Measurements from ENCODE around the gene DMD. TPM values are rescaled to one million over a fixed set of nuclear protein-coding genes. Genes with fewer than 3 reads are reported as not detected.
"Not testable (repeated sequence)": the region's sequence is repeated elsewhere in the genome, so short reads cannot be mapped to it uniquely, and the experiment has no call there.

Gene DMD
- polyA plus RNA-seq, 3 donors from 2014 or later, result not detected

DNA sequence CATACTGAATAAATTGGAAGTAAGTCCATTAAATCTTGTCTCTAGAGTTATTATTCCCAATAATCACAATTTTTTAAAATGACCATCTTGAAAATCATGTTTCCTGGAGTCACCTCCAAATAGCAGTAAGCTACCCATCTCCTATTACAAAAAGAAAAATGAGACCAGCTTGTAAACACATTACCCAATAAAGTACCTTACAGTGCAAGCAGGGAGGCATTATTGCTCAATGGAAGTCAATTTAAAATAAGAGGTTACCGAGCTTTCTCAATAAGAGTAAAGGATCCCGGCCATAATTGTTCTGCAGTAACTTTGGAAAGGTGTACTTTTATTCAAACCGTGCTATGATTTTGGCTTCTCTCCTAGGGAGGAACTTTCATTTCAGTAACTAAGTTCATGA lies 78.0 kb downstream of the DMD start:
- no peaks in the 10 kb centered on the region for H3K4me1 Mint-ChIP-seq
- DNase-seq, result no peak
- no peak overlapping the region for H3K4me3 Mint-ChIP-seq
- H3K27ac Mint-ChIP-seq, result no peak overlapping the region
- H3K36me3 Mint-ChIP-seq, result no peaks in the 10 kb centered on the region
- peaks cover 0 to 5% (median 0%) of the 10 kb centered on the region in 6 donors for H3K9me3 Mint-ChIP-seq
- H3K27me3 Mint-ChIP-seq (ENCODE audit: low read depth in 3 of 3), result no peaks in the 10 kb centered on the region

- Mint-ChIP-seq H3K4me3 (no peak overlapping the region), H3K9me3 (peaks cover 0 to 5% (median 0%) of the 10 kb centered on the region in 6 donors), H3K27ac (no peak overlapping the region), H3K4me1 (no peaks in the 10 kb centered on the region), H3K36me3 (no peaks in the 10 kb centered on the region), H3K27me3 (ENCODE audit: low read depth in 3 of 3) (no peaks in the 10 kb centered on the region)
- DNase-seq, result no peak
Measured at GRCh38 chrX:33132569-33132968, 78.8 kb downstream of the DMD start.

DNA sequence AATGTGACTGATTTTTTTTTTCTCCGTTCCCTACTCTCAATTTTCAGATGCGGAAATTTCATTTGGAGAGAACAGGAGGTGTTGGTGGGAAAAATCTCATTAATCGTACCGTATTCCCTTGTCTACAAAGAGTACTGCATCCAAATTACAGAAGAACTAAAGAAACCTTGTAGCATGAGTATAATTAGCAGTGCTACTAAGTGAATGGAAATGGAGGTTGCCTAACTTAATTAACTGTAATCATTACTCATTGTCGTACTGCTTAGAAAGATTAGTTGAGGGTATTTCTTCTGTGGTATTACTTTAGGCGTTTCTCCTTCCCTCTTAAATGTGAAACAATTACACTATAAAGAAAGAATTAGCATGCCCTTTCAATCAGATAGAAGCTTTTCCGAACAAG lies 81.7 kb downstream of the DMD start:
- H3K27ac Mint-ChIP-seq, result no peak overlapping the region
- no peaks in the 10 kb centered on the region for H3K9me3 Mint-ChIP-seq
- no peak for DNase-seq
- H3K4me1 Mint-ChIP-seq, result no peaks in the 10 kb centered on the region
- no peaks in the 10 kb centered on the region for H3K36me3 Mint-ChIP-seq
- H3K27me3 Mint-ChIP-seq (ENCODE audit: low read depth in 3 of 3), result peaks cover 0 to 1% (median 0%) of the 10 kb centered on the region in 3 donors
- H3K4me3 Mint-ChIP-seq, result no peak overlapping the region

- Mint-ChIP-seq H3K4me3 (no peak overlapping the region), H3K36me3 (no peaks in the 10 kb centered on the region)
Measured at GRCh38 chrX:33128048-33128805, 83.1 kb downstream of the DMD start.

GRCh38 chrX:33126469-33126868 lies 84.9 kb downstream of the DMD start:
- H3K9me3 Mint-ChIP-seq, result no peaks in the 10 kb centered on the region
- DNase-seq, result no peak
- H3K4me3 Mint-ChIP-seq, result no peak overlapping the region
- no peak overlapping the region for H3K27ac Mint-ChIP-seq
- H3K27me3 Mint-ChIP-seq (ENCODE audit: low read depth in 3 of 3), result peaks cover 0 to 3% (median 0%) of the 10 kb centered on the region in 3 donors
- no peaks in the 10 kb centered on the region for H3K36me3 Mint-ChIP-seq
- H3K4me1 Mint-ChIP-seq, result no peaks in the 10 kb centered on the region

More at GRCh38 chrX:33128048-33128805, 83.1 kb downstream of the DMD start:
- Mint-ChIP-seq H3K27me3 (ENCODE audit: low read depth in 3 of 3) (peaks cover 0 to 3% (median 0%) of the 10 kb centered on the region in 3 donors), H3K27ac (no peak overlapping the region), H3K4me1 (no peaks in the 10 kb centered on the region), H3K9me3 (no peaks in the 10 kb centered on the region)
- DNase-seq, result no peak

GRCh38 chrX:33109858-33110257 lies 101.5 kb downstream of the DMD start:
- Mint-ChIP-seq H3K4me1 (no peaks in the 10 kb centered on the region), H3K36me3 (no peaks in the 10 kb centered on the region), H3K27me3 (ENCODE audit: low read depth in 3 of 3) (no peaks in the 10 kb centered on the region), H3K27ac (no peak overlapping the region), H3K4me3 (no peak overlapping the region), H3K9me3 (peaks cover 0 to 5% (median 2%) of the 10 kb centered on the region in 6 donors)
- DNase-seq, result no peak

DNA sequence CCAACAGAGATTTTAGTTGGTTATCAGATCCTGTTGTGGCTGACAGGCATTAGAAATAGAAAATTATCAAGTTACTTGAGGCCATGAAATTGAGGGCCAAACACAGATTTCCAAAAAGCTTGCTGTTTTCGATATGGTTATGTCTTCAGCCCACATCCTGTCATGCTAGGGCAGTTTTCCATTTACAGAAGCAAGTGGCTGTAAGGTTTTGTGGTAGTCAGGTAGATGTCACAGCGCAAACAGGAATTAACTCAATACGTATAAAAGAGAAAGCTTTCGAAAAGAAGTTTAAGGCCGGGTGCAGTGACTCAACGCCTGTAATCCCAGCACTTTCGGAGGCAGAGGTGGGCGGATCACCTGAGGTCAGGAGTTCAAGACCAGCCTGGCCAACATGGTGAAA lies 104.6 kb downstream of the DMD start:
- Mint-ChIP-seq H3K9me3 (peaks cover 0 to 5% (median 2%) of the 10 kb centered on the region in 6 donors), H3K4me1 (no peaks in the 10 kb centered on the region), H3K36me3 (no peaks in the 10 kb centered on the region), H3K27ac (no peak overlapping the region), H3K4me3 (no peak overlapping the region), H3K27me3 (ENCODE audit: low read depth in 3 of 3) (peaks cover 0 to 3% (median 0%) of the 10 kb centered on the region in 3 donors)
- DNase-seq, result no peak

DNA sequence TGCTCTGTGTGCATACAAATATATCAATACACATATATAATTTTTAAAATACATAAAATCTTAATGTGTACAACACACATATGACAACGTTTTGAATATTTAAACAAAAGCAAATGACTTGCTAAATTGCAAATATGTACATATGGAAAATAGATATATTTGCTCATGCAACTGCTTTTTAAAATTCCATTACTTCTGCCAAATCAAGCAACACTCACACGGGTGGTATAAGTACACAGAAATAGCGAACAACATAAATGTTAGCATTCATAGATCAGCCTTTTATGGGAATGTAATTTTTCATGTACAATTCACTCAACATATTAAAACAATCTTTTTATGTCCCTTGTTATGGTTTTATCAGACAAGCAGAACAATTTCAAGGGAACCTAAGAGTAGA lies 116.3 kb downstream of the DMD start:
- Mint-ChIP-seq H3K27ac (no peak overlapping the region), H3K36me3 (no peaks in the 10 kb centered on the region), H3K9me3 (peaks cover 0 to 3% (median 0%) of the 10 kb centered on the region in 6 donors), H3K4me1 (no peaks in the 10 kb centered on the region), H3K4me3 (no peak overlapping the region), H3K27me3 (ENCODE audit: low read depth in 3 of 3) (peaks cover 0 to 5% (median 2%) of the 10 kb centered on the region in 3 donors)
- DNase-seq, result no peak

- Mint-ChIP-seq H3K9me3 (peaks cover 0 to 8% (median 4%) of the 10 kb centered on the region in 6 donors), H3K27ac (no peak overlapping the region), H3K4me1 (no peaks in the 10 kb centered on the region), H3K36me3 (no peaks in the 10 kb centered on the region), H3K4me3 (no peak overlapping the region), H3K27me3 (ENCODE audit: low read depth in 3 of 3) (peaks cover 0 to 2% (median 0%) of the 10 kb centered on the region in 3 donors)
- no peak for DNase-seq
Measured at GRCh38 chrX:33087411-33087810, 123.9 kb downstream of the DMD start.

DNA sequence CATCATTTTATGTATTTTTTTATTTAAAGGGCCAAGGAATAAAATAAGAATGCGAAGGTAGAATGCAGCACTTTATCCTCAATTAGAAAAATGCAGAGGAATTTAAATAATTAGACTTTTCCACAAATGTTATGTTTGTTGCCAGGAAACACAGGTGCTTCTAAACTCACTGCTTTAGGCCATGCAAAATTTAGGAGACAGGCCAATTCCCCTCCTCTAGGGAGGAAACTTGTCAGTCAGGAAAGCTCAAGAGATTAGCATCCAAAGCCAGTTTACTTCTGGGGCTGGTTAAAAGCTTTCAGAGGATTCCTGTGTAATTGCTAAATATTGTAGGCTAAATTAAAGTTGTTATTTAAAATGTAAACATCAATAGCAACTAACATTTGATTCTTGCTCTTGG lies 124.5 kb downstream of the DMD start:
- H3K9me3 Mint-ChIP-seq, result peaks cover 0 to 8% (median 4%) of the 10 kb centered on the region in 6 donors
- no peaks in the 10 kb centered on the region for H3K36me3 Mint-ChIP-seq
- no peaks in the 10 kb centered on the region for H3K4me1 Mint-ChIP-seq
- no peak overlapping the region for H3K4me3 Mint-ChIP-seq
- H3K27ac Mint-ChIP-seq, result no peak overlapping the region
- peaks cover 0 to 2% (median 0%) of the 10 kb centered on the region in 3 donors for H3K27me3 Mint-ChIP-seq (ENCODE audit: low read depth in 3 of 3)
- DNase-seq, result no peak

- Mint-ChIP-seq H3K36me3 (no peaks in the 10 kb centered on the region), H3K27me3 (ENCODE audit: low read depth in 3 of 3) (peaks cover 0 to 2% (median 0%) of the 10 kb centered on the region in 3 donors), H3K4me1 (no peaks in the 10 kb centered on the region), H3K4me3 (no peak overlapping the region), H3K9me3 (peaks cover 0 to 9% (median 6%) of the 10 kb centered on the region in 6 donors), H3K27ac (no peak overlapping the region)
- no peak for DNase-seq
Measured at GRCh38 chrX:33082371-33082770, 129.0 kb downstream of the DMD start.

DNA sequence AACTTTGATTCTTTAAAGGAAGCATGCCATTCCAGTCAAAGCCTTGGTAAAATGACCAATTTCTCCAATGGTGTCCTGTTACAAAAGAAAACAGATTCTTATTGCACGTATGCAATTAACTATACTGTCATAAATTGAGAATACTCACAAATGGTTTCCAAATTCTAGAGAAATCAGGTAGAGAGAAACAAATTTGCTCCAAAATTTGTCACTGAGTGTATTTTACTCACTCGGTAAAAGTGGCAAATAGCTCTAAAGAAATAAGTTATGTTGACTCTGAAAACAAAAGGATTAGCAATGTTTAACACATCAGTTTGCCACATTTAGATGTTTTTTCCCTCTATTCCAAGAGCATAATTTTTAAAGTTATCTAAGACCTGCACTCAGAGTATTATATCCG lies 133.1 kb downstream of the DMD start:
- Mint-ChIP-seq H3K27ac (no peak overlapping the region), H3K27me3 (ENCODE audit: low read depth in 3 of 3) (peaks cover 0 to 4% (median 0%) of the 10 kb centered on the region in 3 donors), H3K9me3 (peaks cover 0 to 24% (median 11%) of the 10 kb centered on the region in 6 donors), H3K4me1 (no peaks in the 10 kb centered on the region), H3K4me3 (no peak overlapping the region), H3K36me3 (no peaks in the 10 kb centered on the region)
- no peak for DNase-seq

GRCh38 chrX:33073660-33074059 lies 137.7 kb downstream of the DMD start:
- not testable (repeated sequence) for H3K27ac Mint-ChIP-seq; H3K4me3 Mint-ChIP-seq; H3K27me3 Mint-ChIP-seq (ENCODE audit: low read depth in 3 of 3); H3K36me3 Mint-ChIP-seq; DNase-seq; H3K4me1 Mint-ChIP-seq
- peaks cover 0 to 20% (median 10%) of the 10 kb centered on the region in 6 donors for H3K9me3 Mint-ChIP-seq

DNA sequence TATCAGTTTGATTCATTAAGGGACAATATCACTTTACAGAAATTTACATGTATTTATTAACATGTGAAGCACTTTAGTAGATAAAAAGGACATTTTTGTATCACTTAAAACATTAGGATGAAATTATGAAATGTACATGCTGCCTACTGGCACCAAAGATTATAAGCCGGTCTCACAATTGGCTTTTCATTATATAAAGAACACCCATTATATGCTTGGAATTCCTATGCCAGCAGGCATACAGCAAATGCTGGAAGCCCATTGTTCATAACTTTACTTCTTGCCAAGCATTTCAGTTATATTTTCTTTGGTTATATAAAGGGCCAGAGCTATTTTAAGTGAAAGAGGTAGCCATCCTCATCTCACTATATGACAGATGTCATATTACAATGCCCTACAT lies 145.9 kb downstream of the DMD start:
- H3K27ac Mint-ChIP-seq, result no peak overlapping the region
- H3K9me3 Mint-ChIP-seq, result peaks cover 0 to 4% (median 0%) of the 10 kb centered on the region in 6 donors
- H3K36me3 Mint-ChIP-seq, result no peaks in the 10 kb centered on the region
- H3K27me3 Mint-ChIP-seq (ENCODE audit: low read depth in 3 of 3), result peaks cover 0 to 2% (median 0%) of the 10 kb centered on the region in 3 donors
- DNase-seq, result no peak
- no peaks in the 10 kb centered on the region for H3K4me1 Mint-ChIP-seq
- H3K4me3 Mint-ChIP-seq, result no peak overlapping the region

GRCh38 chrX:33062041-33062440 lies 149.3 kb downstream of the DMD start:
- no peaks in the 10 kb centered on the region for H3K4me1 Mint-ChIP-seq
- H3K27ac Mint-ChIP-seq, result no peak overlapping the region

More at GRCh38 chrX:33062041-33062440, 149.3 kb downstream of the DMD start:
- Mint-ChIP-seq H3K27me3 (ENCODE audit: low read depth in 3 of 3) (peaks cover 0 to 6% (median 2%) of the 10 kb centered on the region in 3 donors), H3K9me3 (peaks cover 0 to 4% (median 0%) of the 10 kb centered on the region in 6 donors), H3K4me3 (no peak overlapping the region), H3K36me3 (no peaks in the 10 kb centered on the region)
- no peak for DNase-seq

All from immature natural killer cell (primary cell).